Astrocyte (in vitro differentiated cells and primary cell): ENCODE measurements around the gene AP3S2.

Source experiments
- CTCF ChIP-seq: IDR thresholded peaks from 2 replicates; pipeline ENCODE4 v1.5.1; 2011; ENCODE audit warnings: low read depth, mild to moderate bottlenecking, inconsistent platforms, low read length, moderate library complexity; ENCODE audit not compliant: insufficient read depth
- EZH2 ChIP-seq: IDR thresholded peaks from 2 replicates; pipeline ENCODE4 v1.6.1; 2012; ENCODE audit warnings: mild to moderate bottlenecking, low read length, inconsistent platforms; ENCODE audit not compliant: insufficient read depth

GRCh38 chr15:89817701-89818280, 76.0 kb downstream of the AP3S2 start:
- TF ChIP-seq CTCF (no peak), EZH2 (no peak)
